Liver (tissue), 9 donors: Measurements from ENCODE around the gene FILIP1L. TPM values are rescaled to one million over a fixed set of nuclear protein-coding genes. Genes with fewer than 3 reads are reported as not detected.

ENCODE experiments used
- DNase-seq: peaks from one replicate; pipeline ENCODE4 v3.0.0-alpha.2; 2017; ENCODE audit warnings: low spot score
- H3K27ac ChIP-seq, 2 donors: one replicate each; pipeline ENCODE4 v1.7.0; 2013; ENCODE audit warnings: inconsistent platforms in 2 of 2, low read length in 2 of 2, control low read depth in 1 of 2, low read depth in 1 of 2, mild to moderate bottlenecking in 1 of 2
- H3K27me3 ChIP-seq, 4 donors: one replicate each; pipeline versions ENCODE4 v1.6.1 to v1.7.0; 2013; ENCODE audit warnings: low read length in 3 of 4, inconsistent platforms in 1 of 4, mild to moderate bottlenecking in 1 of 4, moderate library complexity in 1 of 4; ENCODE audit not compliant: control insufficient read depth in 4 of 4, insufficient read depth in 4 of 4
- H3K36me3 ChIP-seq, 4 donors: one replicate each; pipeline versions ENCODE4 v1.6.1 to v1.7.0; 2013; ENCODE audit warnings: low read length in 3 of 4, mild to moderate bottlenecking in 3 of 4, low read depth in 1 of 4, moderate library complexity in 1 of 4; ENCODE audit not compliant: control insufficient read depth in 4 of 4, insufficient read depth in 3 of 4
- H3K4me1 ChIP-seq, 4 donors: one replicate each; pipeline versions ENCODE4 v1.6.1 to v1.7.0; 2013; ENCODE audit warnings: low read length in 3 of 4, mild to moderate bottlenecking in 3 of 4, moderate library complexity in 1 of 4; ENCODE audit not compliant: control insufficient read depth in 4 of 4, insufficient read depth in 4 of 4
- H3K4me3 ChIP-seq, 3 donors: one replicate each; pipeline versions ENCODE4 v1.6.1 to v1.7.0; 2013; ENCODE audit warnings: low read length in 3 of 3, control low read depth in 1 of 3, low read depth in 1 of 3, mild to moderate bottlenecking in 1 of 3
- H3K9ac ChIP-seq, 2 donors: one replicate each; pipeline ENCODE4 v1.7.0; 2013; ENCODE audit warnings: low read length in 2 of 2, mild to moderate bottlenecking in 2 of 2, moderate library complexity in 2 of 2, control low read depth in 1 of 2, low read depth in 1 of 2
- H3K9me3 ChIP-seq, 4 donors: one replicate each; pipeline versions ENCODE4 v1.6.1 to v1.7.0; 2013; ENCODE audit warnings: low read length in 3 of 4; ENCODE audit not compliant: control insufficient read depth in 4 of 4
- EGR1 ChIP-seq, 2 donors: IDR thresholded peaks; 2 replicates each; pipeline ENCODE4 v1.6.1; 2016 to 2018; ENCODE audit warnings: antibody characterized with exemption in 2 of 2, low read depth in 2 of 2
- FOXA1 ChIP-seq: IDR thresholded peaks from 2 replicates; pipeline ENCODE4 v1.6.1; 2016; ENCODE audit warnings: antibody characterized with exemption
- FOXA2 ChIP-seq: IDR thresholded peaks from 2 replicates; pipeline ENCODE4 v1.6.1; 2016; ENCODE audit warnings: antibody characterized with exemption
- GABPA ChIP-seq, 2 donors: IDR thresholded peaks in 1 of 2; conservative IDR thresholded peaks in 1 of 2; 2 replicates each; pipeline ENCODE4 v1.6.1; 2016; ENCODE audit warnings: antibody characterized with exemption in 2 of 2, mild to moderate bottlenecking in 1 of 2, moderate library complexity in 1 of 2
- HNF4A ChIP-seq, 2 donors: conservative IDR thresholded peaks; 2 replicates each; pipeline ENCODE4 v1.6.1; 2016; ENCODE audit warnings: antibody characterized with exemption in 2 of 2, mild to moderate bottlenecking in 2 of 2
- HNF4G ChIP-seq: IDR thresholded peaks from 2 replicates; pipeline ENCODE4 v1.6.1; 2016; ENCODE audit warnings: antibody characterized with exemption
- JUND ChIP-seq, 2 donors: IDR thresholded peaks; 2 replicates each; pipeline ENCODE4 v1.6.1; 2016; ENCODE audit warnings: antibody characterized with exemption in 2 of 2
- MAX ChIP-seq: IDR thresholded peaks from 2 replicates; pipeline ENCODE4 v1.6.1; 2016; ENCODE audit warnings: antibody characterized with exemption
- NR2F2 ChIP-seq: IDR thresholded peaks from 2 replicates; pipeline ENCODE4 v1.6.1; 2016; ENCODE audit warnings: antibody characterized with exemption
- RAD21 ChIP-seq, 2 donors: IDR thresholded peaks; 2 replicates each; pipeline ENCODE4 v1.6.1; 2016; ENCODE audit warnings: antibody characterized with exemption in 2 of 2, mild to moderate bottlenecking in 2 of 2
- RXRA ChIP-seq, 2 donors: IDR thresholded peaks; 2 replicates each; pipeline ENCODE4 v1.6.1; 2017 to 2018; ENCODE audit warnings: antibody characterized with exemption in 2 of 2, mild to moderate bottlenecking in 1 of 2
- SP1 ChIP-seq: IDR thresholded peaks from 2 replicates; pipeline ENCODE4 v1.6.1; 2018; ENCODE audit warnings: antibody characterized with exemption, mild to moderate bottlenecking
- YY1 ChIP-seq: IDR thresholded peaks from 2 replicates; pipeline ENCODE4 v1.6.1; 2016; ENCODE audit warnings: antibody characterized with exemption, mild to moderate bottlenecking
- ZBTB33 ChIP-seq: IDR thresholded peaks from 2 replicates; pipeline ENCODE4 v1.6.1; 2016; ENCODE audit warnings: antibody characterized with exemption
- WGBS: extraction: QIAGEN DNeasy Blood & Tissue Kit; methylation state at CpG from one replicate; pipeline ENCODE4 v1.1.7; 2013; 5-methylcytosine and 5-hydroxymethylcytosine counted together
- polyA plus RNA-seq, 2 donors: library from polyadenylated mRNA; stranded (reverse) in 1 of 2; unstranded in 1 of 2; fragments of 200-250 nt in 1 of 2; fragments of >200 nt in 1 of 2; fragmentation: Nextera tagmentation in 1 of 2; extraction: Ambion mirVana in 1 of 2; gene quantifications; one replicate each; pipeline versions ENCODE4 v1.2.1 to v1.2.3, GENCODE V29; 2013 to 2015
- total RNA-seq, 2 donors: library from RNA; depleted of rRNA; stranded (reverse); fragments of >200 nt; gene quantifications; one replicate each; pipeline ENCODE4 v1.2.3, GENCODE V29; 2014
- TF ChIP-seq, protein P1 (sequence below): fragments of 150-350 bp; IDR thresholded peaks from 2 replicates; pipeline ENCODE4 v1.5.1; 2017; ENCODE audit warnings: improper control_type of control experiment, low read depth, low read length; ENCODE audit not compliant: missing input control
- TF ChIP-seq, protein P2 (sequence below): IDR thresholded peaks from 2 replicates; pipeline ENCODE4 v1.6.1; 2016; ENCODE audit warnings: antibody characterized with exemption
- TF ChIP-seq, protein P3 (sequence below): IDR thresholded peaks from 2 replicates; pipeline ENCODE4 v1.6.1; 2016; ENCODE audit warnings: antibody characterized with exemption, mild to moderate bottlenecking
- donor health status: healthy.
- donor health status: healthy.
- donor health status: healthy.
- donor health status: healthy.
- donor health status: healthy.

FILIP1L gene
- total and polyA plus RNA-seq, 4 donors, result 1.4 to 6.5 (median 1.9) TPM

DNA sequence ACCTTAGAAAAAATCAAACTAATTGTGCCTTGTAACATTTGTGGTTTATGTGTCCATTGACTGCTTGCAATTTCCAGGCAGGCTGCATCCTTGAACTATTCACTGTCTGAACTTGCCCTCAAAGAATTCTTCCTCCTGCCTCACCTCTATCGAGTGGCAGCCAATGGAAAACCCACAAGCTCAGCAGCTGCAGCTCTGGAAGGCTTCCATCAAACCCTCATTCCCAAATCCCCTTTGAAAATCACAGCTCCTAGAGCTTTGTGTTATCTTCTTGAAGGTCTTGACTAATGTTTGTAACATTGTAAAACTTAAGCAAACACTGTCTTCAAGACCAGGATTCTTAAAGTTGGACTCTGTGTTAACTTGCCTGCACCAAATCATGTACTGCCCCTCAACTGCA lies 81.1 kb downstream of the FILIP1L start:
- H3K27me3 ChIP-seq, result no peaks in the 10 kb centered on the region
- WGBS, result 69% methylated on average over 1 of the region's 1 CpG
- H3K4me1 ChIP-seq, result no peaks in the 10 kb centered on the region
- no peak overlapping the region for H3K27ac ChIP-seq
- no peak for TF ChIP-seq GABPA (IDR thresholded peaks at IDR 0.05 in 1 of 2, conservative IDR thresholded peaks at IDR 0.05 in 1 of 2)
- no peak for TF ChIP-seq RAD21 (IDR thresholded peaks at IDR 0.05)
- no peak for TF ChIP-seq RXRA (IDR thresholded peaks at IDR 0.05)
- TF ChIP-seq FOXA1, result no peak
- TF ChIP-seq ZBTB33, result no peak
- TF ChIP-seq, protein P1, sequence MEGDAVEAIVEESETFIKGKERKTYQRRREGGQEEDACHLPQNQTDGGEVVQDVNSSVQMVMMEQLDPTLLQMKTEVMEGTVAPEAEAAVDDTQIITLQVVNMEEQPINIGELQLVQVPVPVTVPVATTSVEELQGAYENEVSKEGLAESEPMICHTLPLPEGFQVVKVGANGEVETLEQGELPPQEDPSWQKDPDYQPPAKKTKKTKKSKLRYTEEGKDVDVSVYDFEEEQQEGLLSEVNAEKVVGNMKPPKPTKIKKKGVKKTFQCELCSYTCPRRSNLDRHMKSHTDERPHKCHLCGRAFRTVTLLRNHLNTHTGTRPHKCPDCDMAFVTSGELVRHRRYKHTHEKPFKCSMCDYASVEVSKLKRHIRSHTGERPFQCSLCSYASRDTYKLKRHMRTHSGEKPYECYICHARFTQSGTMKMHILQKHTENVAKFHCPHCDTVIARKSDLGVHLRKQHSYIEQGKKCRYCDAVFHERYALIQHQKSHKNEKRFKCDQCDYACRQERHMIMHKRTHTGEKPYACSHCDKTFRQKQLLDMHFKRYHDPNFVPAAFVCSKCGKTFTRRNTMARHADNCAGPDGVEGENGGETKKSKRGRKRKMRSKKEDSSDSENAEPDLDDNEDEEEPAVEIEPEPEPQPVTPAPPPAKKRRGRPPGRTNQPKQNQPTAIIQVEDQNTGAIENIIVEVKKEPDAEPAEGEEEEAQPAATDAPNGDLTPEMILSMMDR, result no peak
- no peak for TF ChIP-seq HNF4A (conservative IDR thresholded peaks at IDR 0.05)
- TF ChIP-seq MAX, result no peak
- TF ChIP-seq EGR1 (IDR thresholded peaks at IDR 0.05; ENCODE audit: low read depth in 2 of 2), result no peak
- TF ChIP-seq HNF4G, result no peak
- no peak for TF ChIP-seq JUND (IDR thresholded peaks at IDR 0.05)
- TF ChIP-seq, protein P2, sequence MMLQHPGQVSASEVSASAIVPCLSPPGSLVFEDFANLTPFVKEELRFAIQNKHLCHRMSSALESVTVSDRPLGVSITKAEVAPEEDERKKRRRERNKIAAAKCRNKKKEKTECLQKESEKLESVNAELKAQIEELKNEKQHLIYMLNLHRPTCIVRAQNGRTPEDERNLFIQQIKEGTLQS, result no peak
- DNase-seq, result no peak
- no peaks in the 10 kb centered on the region for H3K36me3 ChIP-seq
- no peak overlapping the region for H3K9ac ChIP-seq
- H3K9me3 ChIP-seq, result no peaks in the 10 kb centered on the region
- no peak overlapping the region for H3K4me3 ChIP-seq

DNA sequence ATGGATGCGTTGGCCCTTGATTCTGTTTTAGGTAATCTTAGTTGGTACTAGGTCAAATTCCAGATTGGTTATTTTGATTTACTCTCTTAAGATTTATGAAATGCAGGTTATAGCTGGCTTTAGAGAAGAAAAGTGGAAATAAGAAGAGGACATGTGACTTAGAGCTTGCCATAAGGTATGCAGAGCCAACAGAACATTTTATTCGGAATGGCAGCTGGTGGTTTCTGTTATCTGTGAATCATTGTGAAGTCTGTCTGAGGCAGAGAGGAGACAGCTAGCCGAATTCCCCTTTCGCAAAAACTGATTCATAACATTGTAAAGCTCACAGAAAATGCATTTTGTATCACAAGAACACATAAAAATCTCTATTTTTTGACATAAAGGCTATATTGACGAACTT lies 82.1 kb downstream of the FILIP1L start:
- no peaks in the 10 kb centered on the region for H3K9me3 ChIP-seq
- H3K4me1 ChIP-seq, result no peaks in the 10 kb centered on the region
- H3K9ac ChIP-seq, result no peak overlapping the region
- no peak overlapping the region for H3K27ac ChIP-seq
- DNase-seq, result no peak
- 82% methylated on average over 5 of the region's 5 CpGs for WGBS
- no peak overlapping the region for H3K4me3 ChIP-seq
- H3K27me3 ChIP-seq, result no peaks in the 10 kb centered on the region
- H3K36me3 ChIP-seq, result no peaks in the 10 kb centered on the region
- no peak for TF ChIP-seq FOXA1
- no peak for TF ChIP-seq EGR1 (IDR thresholded peaks at IDR 0.05; ENCODE audit: low read depth in 2 of 2)
- no peak for TF ChIP-seq GABPA (IDR thresholded peaks at IDR 0.05 in 1 of 2, conservative IDR thresholded peaks at IDR 0.05 in 1 of 2)
- no peak for TF ChIP-seq SP1
- TF ChIP-seq HNF4A (conservative IDR thresholded peaks at IDR 0.05), result no peak
- no peak for TF ChIP-seq YY1
- TF ChIP-seq FOXA2, result no peak
- TF ChIP-seq NR2F2, result no peak
- TF ChIP-seq, protein P3, sequence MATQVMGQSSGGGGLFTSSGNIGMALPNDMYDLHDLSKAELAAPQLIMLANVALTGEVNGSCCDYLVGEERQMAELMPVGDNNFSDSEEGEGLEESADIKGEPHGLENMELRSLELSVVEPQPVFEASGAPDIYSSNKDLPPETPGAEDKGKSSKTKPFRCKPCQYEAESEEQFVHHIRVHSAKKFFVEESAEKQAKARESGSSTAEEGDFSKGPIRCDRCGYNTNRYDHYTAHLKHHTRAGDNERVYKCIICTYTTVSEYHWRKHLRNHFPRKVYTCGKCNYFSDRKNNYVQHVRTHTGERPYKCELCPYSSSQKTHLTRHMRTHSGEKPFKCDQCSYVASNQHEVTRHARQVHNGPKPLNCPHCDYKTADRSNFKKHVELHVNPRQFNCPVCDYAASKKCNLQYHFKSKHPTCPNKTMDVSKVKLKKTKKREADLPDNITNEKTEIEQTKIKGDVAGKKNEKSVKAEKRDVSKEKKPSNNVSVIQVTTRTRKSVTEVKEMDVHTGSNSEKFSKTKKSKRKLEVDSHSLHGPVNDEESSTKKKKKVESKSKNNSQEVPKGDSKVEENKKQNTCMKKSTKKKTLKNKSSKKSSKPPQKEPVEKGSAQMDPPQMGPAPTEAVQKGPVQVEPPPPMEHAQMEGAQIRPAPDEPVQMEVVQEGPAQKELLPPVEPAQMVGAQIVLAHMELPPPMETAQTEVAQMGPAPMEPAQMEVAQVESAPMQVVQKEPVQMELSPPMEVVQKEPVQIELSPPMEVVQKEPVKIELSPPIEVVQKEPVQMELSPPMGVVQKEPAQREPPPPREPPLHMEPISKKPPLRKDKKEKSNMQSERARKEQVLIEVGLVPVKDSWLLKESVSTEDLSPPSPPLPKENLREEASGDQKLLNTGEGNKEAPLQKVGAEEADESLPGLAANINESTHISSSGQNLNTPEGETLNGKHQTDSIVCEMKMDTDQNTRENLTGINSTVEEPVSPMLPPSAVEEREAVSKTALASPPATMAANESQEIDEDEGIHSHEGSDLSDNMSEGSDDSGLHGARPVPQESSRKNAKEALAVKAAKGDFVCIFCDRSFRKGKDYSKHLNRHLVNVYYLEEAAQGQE, result no peak
- TF ChIP-seq JUND (IDR thresholded peaks at IDR 0.05), result no peak
- TF ChIP-seq MAX, result no peak
- TF ChIP-seq RXRA (IDR thresholded peaks at IDR 0.05), result no peak
- TF ChIP-seq HNF4G, result no peak
